ENCODE results near the gene ECE1. TPM values are rescaled to one million over a fixed set of nuclear protein-coding genes. Genes with fewer than 3 reads are reported as not detected.

The ECE1 gene
- total and polyA plus RNA-seq, 9 of the 15 experiments (the other 6 are each of a cell fraction or from before 2014, with no cell fraction given) = 0.56 to 34.8 (median 11.0) TPM

GRCh38 chr1:21175670-21176581 lies 114.3 kb downstream of the ECE1 start (continued):
- TF ChIP-seq ARID1B (IDR thresholded peaks at IDR 0.05) (0 out of 2 replicates have a peak, but pooled peaks have one; percentile 8), ZC3H8 (IDR thresholded peaks at IDR 0.05) (no peak), SFPQ (IDR thresholded peaks at IDR 0.05; ENCODE audit: low read depth, low read length) (no peak), ZBTB7A (IDR thresholded peaks at IDR 0.05; ENCODE audit: borderline replicate concordance, control insufficient read depth, low read depth, low read length) (peak; percentile 84), ZNF79 (CRISPR knock-in tag; IDR thresholded peaks at IDR 0.05; ENCODE audit: low read depth) (no peak), TRIM28 (IDR thresholded peaks at IDR 0.05) (no peak), PCBP1 (IDR thresholded peaks at IDR 0.05; ENCODE audit: low read depth, low read length, poor library complexity, severe bottlenecking) (no peak), HINFP (tag; conservative IDR thresholded peaks at IDR 0.05; ENCODE audit: low read depth) (0 out of 2 replicates have a peak, but pooled peaks have one; percentile 15), ZNF197 (CRISPR knock-in tag; IDR thresholded peaks at IDR 0.05; ENCODE audit: low read depth) (no peak), MTA3 (IDR thresholded peaks at IDR 0.05; ENCODE audit: borderline replicate concordance) (peak; percentile 32; the same call in 1 of the 2 replicates), ATF7 (IDR thresholded peaks at IDR 0.05) (peak; percentile 21; the same call in 1 of the 2 replicates), ZBTB40 (IDR thresholded peaks at IDR 0.05) (peak; percentile 68; the same call in 1 of the 2 replicates), ZBTB40 (CRISPR knock-in tag; IDR thresholded peaks at IDR 0.05) (no peak)
